ENCODE measurements around the gene ZDHHC14.
A peak's percentile ranks its signal among the peaks of the same experiment; 100 is the strongest.

Gene ZDHHC14

DNA sequence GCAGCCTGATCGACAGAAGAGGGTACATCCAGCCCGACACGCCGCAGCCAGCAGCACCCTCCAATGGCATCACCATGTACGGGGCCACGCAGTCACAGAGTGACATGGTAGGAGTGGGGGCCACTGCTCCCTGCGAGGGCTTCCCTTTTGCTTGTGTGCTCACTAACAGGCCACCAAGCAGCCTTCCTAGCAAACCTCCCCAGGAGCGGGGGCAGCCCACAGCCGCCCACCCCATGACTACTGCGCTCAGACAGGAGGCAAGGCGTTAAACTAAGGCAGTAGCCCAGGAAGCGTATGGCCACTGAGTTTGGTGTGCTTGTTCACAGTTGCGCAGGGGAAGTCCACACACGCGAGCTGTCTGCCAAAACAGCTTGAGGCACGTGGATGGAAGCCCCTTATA lies 272.5 kb downstream of the ZDHHC14 start:
- no peak for DNase-seq

DNA sequence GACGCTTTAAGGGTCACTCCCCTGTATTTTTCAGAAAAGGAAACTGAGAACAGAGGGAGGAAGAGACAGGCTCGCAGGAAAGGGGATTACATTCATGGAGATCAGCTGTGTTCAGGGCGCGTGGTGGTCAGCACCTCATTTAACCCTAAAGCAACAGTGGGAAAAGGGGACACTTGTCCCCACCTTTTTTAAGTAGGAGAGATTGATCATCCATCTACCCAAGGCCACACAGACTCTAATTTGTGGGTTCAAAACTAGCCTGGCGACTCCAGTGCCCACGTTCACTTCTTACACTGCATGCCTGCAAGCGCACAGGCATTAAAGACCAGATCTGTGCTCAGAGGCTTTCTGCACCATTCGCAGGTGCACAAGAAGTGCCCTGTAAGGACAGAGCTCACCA lies 274.1 kb downstream of the ZDHHC14 start:
- no peak for DNase-seq

DNA sequence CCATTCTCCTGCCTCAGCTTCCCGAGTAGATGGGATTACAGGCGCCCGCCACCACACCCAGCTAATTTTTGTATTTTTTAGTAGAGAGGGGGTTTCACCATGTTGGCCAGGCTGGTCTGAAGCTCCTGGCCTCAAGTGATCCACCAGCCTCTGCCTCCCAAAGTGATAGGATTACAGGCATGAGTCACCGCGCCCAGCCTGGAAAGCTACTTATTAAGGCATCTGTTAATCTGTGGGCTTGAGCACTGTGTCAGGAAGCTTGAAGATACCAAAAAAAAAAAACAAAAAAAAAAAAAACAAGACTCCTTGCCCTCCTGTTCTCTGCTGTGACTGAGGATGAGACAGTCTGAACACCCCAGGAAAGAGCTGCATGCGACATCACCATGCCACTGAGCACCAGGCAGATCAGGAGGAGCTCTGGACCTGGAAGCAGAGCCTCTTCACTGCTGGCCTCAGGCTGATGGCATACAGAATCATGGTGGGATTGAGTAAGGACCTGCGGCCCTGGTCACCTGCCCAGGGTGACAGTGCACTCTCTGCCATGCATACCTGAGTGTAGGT lies 275.5 kb downstream of the ZDHHC14 start:
- DNase-seq, result no peak

DNA sequence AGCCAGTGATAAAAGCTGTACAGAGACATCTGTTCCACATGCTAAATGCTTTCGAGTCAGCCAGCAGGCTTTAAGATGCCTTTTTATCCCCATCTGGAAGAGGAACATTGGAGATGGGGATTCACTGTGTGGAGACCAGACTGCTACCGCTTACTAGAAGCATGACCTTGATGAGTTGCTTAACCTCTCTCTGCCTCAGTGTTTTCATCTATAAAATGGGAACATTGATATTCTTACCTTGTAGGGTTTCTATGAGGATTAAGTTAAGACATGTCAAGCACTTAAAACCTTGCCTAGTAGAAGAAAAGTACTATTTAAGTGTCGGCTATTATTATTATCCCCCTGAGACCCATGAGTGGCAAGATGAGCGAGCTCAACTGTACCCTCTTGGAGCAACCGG lies 276.8 kb downstream of the ZDHHC14 start:
- DNase-seq, result no peak

GRCh38 chr6:157658301-157658700 lies 277.3 kb downstream of the ZDHHC14 start:
- no peak for DNase-seq

DNA sequence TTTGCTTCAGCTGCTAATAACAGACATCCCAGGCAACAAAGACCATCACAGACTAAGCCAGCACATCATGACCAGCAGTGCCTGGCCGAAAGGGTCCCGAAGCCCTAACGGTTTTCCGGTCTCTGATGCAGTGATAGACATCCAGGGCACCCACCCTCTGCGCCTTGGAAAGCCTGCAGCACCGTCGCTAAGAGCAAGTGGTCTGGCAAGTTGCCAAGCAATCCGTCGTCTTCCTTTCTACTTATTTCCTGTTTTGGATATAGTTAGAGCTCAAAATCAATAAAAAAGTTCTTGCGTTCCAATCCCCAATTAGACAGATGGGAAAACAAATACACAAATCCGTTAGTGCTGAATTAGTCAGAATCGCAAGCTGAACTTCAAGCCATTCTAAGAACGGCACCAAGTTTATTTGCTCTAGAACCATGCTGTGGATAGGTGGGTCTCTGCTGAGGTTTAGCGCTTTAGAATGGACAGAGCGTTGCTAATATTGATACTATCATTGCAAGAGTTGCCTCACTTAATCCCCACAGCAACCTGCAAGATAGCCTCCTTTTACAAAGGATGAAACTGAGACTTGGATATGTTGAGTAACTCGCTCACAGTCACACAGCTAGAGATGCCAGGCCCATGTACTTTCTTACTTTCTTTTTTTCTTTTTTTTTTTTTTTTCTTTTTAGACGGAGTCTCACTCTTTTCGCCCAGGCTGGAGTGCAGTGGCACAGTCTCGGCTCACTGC lies 278.7 kb downstream of the ZDHHC14 start:
- DNase-seq, result no peak

DNA sequence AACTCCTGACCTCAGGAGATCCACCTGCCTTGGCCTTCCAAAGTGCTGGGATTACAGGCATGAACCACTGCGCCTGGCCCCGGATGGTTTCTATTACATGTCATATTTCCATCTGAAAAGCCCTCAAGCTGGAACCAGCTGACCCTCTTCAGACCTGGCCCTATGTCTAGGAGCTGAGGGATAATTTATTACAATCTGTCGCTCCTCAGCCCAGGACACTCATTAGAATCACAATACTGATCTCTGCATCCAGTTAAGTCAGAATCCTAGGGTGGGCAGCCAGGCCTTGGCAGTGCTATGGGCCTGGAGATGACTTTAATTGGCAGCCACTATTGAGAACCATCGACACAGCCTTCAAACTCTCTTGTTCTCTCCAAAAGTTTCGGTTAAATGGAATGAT lies 279.4 kb downstream of the ZDHHC14 start:
- no peak for DNase-seq

- no peak for DNase-seq
Measured at GRCh38 chr6:157661652-157662051, 280.7 kb downstream of the ZDHHC14 start.

DNA sequence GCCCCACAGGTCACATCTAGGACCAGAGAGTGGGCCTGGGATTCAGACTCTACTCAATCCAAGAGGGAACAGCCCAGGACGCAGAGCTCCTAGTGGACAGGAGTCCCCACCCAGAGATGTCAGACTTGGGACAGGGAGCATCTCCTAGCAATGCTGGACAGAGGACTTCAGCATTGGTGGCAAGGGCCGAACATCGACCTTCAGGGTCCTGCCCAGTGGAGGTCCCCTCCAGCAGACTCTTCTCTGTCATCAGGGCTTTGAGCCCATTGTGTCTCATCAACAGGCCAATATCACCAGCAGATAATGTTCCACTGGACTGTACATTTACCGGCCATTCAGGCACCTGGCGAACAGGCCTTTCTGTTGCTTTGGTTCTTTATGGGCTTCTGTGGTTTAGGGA lies 282.3 kb downstream of the ZDHHC14 start:
- no peak for DNase-seq

DNA sequence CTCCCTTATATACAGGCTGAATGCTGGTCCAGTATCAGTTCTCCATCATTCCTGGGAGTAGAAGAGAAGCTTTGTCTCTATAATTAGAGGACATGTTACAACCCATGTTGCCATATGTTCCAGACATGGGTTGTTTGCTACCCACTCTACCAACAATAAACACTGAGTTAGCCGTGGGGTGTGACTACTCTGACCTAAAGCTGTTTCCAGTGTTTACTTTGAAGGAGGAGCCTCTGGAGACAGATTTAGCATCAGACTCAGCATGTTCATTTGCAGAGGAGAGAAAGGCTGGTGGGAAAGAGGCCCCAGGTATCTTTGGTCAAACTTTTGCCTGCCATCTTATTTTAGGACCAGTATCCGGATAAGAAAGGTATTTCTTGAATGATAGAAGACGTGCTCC lies 284.2 kb downstream of the ZDHHC14 start:
- no peak for DNase-seq

GRCh38 chr6:157666729-157667128 lies 285.7 kb downstream of the ZDHHC14 start:
- DNase-seq, result no peak

DNA sequence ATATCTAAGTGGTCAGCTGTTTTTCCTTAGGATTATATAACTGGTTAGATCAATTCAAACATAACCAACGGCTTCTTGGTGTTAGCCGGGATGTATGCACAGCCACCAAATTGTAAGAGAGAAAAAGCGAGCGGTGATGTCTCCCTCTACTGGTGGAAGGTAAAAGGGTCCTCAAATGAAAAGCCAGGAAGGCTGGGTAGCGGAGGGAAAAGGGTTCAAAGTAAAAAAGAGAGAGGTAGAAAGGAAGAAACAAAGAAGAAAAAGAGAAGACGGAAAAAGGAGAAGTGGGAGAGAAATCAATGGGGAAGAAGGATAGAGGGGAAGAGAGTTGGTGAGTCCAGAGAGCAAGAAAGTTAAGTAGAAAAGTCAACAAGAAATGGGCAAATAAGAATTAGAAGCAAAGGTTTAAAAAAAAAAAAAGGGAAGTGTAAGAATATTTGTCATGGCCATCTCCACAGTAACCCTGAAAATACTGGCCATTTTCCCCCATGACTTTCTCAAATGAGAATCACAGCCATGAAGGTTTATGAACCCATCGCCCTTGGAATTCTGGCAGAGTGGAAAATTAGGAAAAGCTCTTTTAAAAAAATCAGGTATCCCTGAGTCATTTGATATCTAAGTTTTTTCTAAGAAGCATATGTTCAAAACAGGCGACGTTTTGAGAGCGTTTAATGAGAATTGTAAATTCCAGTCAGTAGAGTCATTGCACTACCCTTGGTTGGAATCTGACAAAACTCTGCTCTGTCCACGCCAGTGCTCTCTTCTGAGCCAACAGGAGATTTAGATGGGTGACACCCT lies 286.4 kb downstream of the ZDHHC14 start:
- peak; percentile 74 for DNase-seq

DNA sequence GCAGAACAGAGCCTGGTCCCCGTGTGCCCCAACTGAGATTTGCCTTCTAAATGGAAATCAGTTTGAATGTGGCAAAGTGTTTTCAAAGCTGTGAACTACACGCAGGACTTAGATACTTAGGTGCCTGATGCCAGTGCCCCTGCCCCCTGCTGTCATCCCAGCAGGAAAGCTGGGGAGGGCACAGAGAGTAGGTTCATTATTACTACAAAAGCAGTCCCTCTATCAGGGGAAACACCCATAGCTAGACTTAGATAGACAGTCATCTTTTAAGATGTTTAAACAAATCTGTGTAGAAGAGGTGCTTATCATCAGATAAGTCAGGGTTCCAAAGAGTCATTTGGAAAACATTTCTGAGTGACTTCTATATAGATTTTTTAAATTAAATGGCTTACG lies 287.0 kb downstream of the ZDHHC14 start:
- DNase-seq, result no peak

GRCh38 chr6:157668713-157669112 lies 287.7 kb downstream of the ZDHHC14 start:
- no peak for DNase-seq

- DNase-seq, result no peak
Measured at GRCh38 chr6:157669323-157669722, 288.3 kb downstream of the ZDHHC14 start.

- DNase-seq, result no peak
Measured at GRCh38 chr6:157669747-157670216, 288.8 kb downstream of the ZDHHC14 start.

DNA sequence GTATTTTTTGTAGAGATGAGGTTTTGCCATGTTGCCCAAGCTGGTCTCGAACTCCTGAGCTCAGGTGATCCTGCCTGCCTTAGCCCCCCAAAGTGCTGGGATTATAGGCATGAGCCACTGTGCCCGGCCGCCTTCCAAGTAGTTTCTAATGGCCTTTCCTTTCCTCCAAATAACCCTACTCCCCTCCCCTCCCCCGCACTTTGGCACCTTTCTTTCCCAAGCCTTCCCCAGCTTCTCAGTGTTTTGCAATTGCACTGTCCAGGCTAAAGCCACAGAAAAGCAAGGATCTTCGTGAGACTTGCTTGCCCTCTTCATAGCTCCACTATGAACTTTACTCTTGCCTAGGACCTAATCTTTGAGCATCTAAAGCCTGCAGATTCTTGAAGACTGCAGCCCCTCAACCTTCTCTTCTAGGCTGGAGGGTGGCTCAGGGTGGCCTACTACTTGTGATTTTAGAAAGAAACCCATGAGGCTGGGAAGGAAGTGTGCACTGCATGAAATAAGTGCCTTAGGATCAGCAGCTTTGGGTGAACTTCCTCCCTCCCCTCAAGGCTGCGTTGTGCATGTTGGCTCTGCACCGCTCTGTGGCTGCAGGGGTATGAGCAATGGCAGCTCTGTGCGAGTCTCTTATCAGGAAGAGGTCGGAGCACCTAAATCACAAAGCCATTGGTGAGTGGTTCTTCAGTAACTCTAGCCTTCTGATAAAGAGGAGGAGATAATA lies 289.6 kb downstream of the ZDHHC14 start:
- DNase-seq, result no peak

DNA sequence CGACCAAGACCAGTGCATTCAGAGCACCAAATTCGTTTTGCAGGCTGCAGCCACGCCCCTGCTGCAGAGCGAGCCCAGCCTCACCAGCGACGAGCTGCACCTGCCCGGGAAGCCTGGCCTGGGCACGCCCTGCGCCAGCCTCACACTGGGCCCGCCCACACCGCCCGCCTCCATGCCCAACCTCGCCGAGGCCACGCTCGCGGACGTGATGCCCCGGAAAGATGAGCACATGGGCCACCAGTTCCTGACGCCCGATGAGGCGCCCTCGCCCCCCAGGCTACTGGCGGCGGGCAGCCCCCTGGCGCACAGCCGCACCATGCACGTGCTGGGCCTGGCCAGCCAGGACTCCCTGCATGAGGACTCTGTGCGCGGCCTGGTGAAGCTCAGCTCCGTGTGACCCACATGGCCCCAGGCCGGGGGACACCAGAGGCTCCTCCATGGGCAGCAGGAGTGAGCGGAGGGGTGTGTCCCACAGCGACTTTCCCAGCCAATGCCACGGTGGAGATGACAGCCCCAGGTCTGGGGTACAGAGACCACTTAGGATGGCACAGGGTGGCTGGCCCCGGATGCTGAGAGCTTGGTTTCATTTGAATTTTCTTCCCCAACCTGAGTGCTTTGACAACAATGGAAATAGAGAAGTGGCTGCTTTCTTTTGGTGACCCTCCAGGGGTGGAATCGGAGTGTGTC lies 291.9 kb downstream of the ZDHHC14 start:
- no peak for DNase-seq

- DNase-seq, result no peak
Measured at GRCh38 chr6:157673596-157673995, 292.6 kb downstream of the ZDHHC14 start.

DNA sequence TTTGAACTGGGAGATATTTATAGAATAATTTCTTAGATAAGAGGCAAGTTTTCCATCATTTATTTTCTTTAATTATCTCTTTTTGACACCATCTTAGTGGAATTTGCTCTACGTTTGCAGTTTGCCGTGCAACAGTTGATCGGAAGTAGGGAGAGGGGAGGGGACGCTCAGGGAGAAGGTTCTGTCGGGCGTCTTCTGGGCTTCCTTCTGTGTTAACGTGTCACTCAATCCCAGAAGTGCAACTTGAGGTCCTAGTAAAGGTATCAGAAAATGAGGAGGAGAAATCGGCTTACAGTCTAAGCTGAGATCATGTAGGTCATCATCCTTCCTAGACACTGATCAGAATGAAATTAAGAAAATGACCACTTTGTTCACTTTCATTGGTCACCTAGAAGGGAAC lies 293.1 kb downstream of the ZDHHC14 start:
- no peak for DNase-seq

- no peak for DNase-seq
Measured at GRCh38 chr6:157675831-157676230, 294.8 kb downstream of the ZDHHC14 start.

GRCh38 chr6:157676241-157676640 lies 295.3 kb downstream of the ZDHHC14 start:
- no peak for DNase-seq

GRCh38 chr6:157677235-157677634 lies 296.2 kb downstream of the ZDHHC14 start:
- no peak for DNase-seq
